Measurements from ENCODE around the gene COL4A2.

COL4A2 gene

GRCh38 chr13:110289661-110290060 lies 17.4 kb upstream of the COL4A2 start:
- no peak for DNase-seq

- DNase-seq = no peak
These were observed 16.9 kb upstream of the COL4A2 start for GRCh38 chr13:110290153-110290552.

- DNase-seq = no peak
These were observed 16.3 kb upstream of the COL4A2 start for GRCh38 chr13:110290826-110291225.

- no peak for DNase-seq
These were observed 15.8 kb upstream of the COL4A2 start for GRCh38 chr13:110291286-110291685.

GRCh38 chr13:110293037-110293436 lies 14.0 kb upstream of the COL4A2 start:
- DNase-seq = no peak

DNA sequence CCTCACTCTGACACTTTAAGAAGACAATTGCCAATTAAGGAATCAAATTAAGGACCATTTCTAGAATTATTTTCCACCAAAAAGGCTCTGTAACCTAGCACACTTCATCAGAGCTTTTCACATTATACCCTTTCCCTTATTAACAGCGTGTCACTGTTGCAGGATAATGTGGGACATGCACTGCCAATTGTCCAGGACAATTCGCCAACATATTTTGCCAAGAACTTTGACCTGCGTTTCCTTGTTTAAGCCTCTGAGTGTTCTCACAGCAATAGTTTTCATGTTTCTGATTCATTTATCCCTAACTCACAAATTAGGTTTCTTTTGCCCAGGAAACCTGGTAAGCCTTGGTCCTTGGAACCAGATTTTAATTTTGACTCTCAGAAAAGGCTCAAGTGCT lies 13.4 kb upstream of the COL4A2 start:
- DNase-seq = no peak

GRCh38 chr13:110294146-110294545 lies 12.9 kb upstream of the COL4A2 start:
- DNase-seq = no peak

- DNase-seq = no peak
These were observed 12.5 kb upstream of the COL4A2 start for GRCh38 chr13:110294622-110295021.

GRCh38 chr13:110297011-110297410 lies 10.1 kb upstream of the COL4A2 start:
- DNase-seq = no peak

DNA sequence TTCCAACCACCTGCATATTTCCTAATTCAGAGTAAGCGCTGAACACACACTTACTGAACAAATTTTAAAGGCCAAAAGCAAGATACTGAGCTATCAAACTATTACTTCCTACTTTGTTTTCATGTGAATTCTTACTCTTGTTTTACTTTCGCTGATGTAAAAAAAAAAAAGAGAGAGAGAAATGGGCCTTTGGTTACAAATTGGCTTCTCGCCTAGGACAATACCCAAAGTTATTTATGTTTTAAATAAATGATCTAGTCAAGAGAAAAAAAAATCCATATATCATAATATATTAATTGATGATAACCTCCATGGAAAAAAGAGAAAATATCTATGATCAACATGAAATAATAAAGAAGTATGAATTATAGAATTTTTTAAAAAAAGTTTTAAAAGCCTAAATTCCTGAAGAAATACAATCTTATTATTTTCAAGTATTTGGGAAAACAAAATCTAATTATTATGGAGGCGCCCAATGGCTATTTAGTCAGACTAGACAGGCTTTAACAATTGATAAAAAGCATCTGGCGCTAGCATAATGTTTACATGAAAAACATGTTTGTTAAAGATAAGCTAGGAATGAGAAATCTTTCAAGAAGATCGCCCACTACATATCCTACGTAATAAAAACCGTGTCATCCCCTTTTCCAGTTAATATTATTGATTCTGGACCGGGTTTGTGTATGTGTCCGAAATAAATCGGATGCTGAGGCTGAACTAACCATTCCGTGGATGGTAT lies 9.1 kb upstream of the COL4A2 start:
- no peak for DNase-seq

GRCh38 chr13:110298505-110299282 lies 8.4 kb upstream of the COL4A2 start:
- peak; percentile 53 for DNase-seq

GRCh38 chr13:110299283-110299840 lies 7.7 kb upstream of the COL4A2 start:
- no peak for DNase-seq

DNA sequence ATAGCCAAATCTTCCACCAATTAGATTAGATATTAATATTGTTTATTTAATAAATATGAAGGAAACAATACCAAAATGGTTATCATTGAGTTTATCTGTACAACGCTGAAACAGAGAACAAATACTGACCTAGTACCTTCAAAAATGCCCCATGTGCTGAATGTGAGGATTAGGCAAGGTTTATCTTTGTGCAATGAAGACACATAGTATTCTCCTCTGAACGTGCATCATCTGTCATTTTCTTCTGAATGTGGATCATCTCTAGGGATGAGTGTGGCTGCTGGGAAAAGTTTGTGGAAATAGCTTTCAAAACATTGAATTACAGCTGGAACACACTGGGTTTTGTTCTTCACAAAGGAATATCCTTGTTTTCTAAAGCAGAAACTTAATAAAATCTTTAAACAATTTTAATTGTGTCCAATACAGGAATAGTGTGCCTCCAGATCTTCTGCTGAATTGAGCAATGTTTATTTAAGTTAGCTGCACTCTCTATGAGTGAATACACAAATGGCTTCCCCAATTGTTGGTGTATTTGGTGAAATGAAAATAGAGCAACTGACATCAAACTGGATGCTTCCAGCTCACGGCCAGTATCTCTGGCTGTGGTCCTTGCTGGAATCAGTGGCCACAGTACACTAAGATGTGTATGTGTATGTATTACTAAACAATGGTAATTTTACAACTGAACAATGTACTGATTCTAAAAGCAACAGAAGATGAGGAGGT lies 6.8 kb upstream of the COL4A2 start:
- no peak for DNase-seq

DNA sequence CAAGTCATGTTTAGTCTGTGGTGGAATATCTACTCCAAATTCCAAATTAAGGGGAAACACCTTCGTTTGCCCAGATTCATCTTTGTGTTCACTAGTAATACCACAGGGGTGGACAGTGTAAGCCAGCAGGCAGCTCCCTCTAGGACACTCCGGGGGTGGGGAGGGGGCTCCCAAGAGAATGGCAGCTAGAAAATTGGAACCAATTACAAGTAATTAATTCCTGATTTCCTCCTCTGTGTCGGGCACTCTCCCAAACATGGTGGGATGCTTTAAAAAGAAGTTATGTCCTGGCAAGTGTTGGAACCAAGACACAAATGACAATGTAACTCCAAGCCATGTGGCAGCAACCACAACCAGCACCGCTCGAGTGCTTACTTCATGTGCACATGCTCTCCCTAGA lies 6.0 kb upstream of the COL4A2 start:
- no peak for DNase-seq

GRCh38 chr13:110301606-110302553 lies 5.2 kb upstream of the COL4A2 start:
- DNase-seq = no peak

- no peak for DNase-seq
These were observed 4.1 kb upstream of the COL4A2 start for GRCh38 chr13:110302997-110303396.

GRCh38 chr13:110303644-110304043 lies 3.4 kb upstream of the COL4A2 start:
- no peak for DNase-seq

GRCh38 chr13:110304256-110304655 lies 2.8 kb upstream of the COL4A2 start:
- no peak for DNase-seq

GRCh38 chr13:110305001-110305400 lies 2.1 kb upstream of the COL4A2 start:
- no peak for DNase-seq

DNA sequence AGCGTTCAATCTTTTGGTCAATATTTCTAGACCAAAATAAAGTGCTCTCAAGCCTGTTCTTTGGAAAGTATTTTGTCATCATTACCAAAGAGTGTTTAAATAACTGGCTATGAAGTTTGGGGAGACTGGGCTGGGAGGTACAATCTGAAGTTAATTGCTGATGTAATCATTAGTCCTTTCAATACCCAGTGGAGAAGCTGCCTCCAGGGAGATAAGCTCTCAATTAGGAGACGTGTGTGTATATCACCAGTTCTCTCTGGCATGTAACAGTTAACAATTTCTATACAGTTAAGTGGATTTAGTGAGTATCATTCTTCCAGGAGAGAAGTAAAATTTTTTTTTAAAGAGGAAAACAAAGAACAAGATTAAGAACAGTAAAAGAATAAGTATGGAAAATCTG lies 1.5 kb upstream of the COL4A2 start:
- no peak for DNase-seq

DNA sequence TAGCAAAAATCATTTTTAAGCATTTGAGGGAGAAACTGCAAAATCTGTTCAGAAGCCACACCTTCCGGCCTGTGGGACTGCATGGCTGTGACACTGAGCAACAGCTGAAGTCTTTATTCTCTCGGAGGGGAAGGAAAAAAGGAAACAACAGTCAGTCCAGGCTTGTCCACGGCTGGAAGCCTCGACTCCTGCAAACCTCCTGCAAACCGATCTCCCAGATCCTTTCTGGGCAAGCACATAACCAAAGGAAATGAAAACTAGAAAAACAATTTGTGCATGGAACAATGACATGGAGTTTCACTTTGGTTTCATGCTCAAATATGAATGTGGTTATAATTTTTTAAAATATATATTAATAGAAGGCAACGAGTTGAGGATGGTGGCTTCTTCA lies 1.1 kb upstream of the COL4A2 start:
- peak; percentile 53 for DNase-seq

All from right kidney (tissue), 1 donor.